ENCODE results near the gene ACSBG1. TPM values are rescaled to one million over a fixed set of nuclear protein-coding genes. Genes with fewer than 3 reads are reported as not detected.

Gene ACSBG1
- polyA plus RNA-seq, 1 donor from 2014 or later = 0.32 TPM

DNA sequence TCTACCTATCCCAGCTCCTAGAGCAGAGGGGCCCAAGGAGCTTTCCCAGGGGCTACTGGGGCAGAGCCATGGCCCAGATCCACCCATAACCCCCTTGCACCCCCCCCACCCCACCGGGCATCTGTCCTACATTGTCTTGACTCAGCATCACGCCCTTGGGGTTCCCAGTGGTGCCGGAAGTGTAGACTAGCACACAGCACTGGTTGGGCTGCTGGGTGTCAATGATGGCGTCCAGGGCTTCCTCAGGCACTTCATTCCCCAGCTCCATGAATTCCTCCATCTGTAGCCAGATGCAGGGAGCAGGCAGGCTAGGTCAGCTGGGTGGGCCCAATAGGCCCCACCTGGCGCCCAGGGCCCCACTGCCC is 52.0 kb downstream of the ACSBG1 start:
- H3K27ac ChIP-seq (ENCODE audit: low read length) = no peak overlapping the region
- H3K9ac ChIP-seq (ENCODE audit: low read length) = no peak overlapping the region
- H3K4me2 ChIP-seq (ENCODE audit: low read length) = no peak overlapping the region
- no peaks in the 10 kb centered on the region for H3K79me2 ChIP-seq (replicated peaks; ENCODE audit: insufficient read depth, low read length)
- TF ChIP-seq MXI1 (conservative IDR thresholded peaks at IDR 0.05; ENCODE audit: poor library complexity, severe bottlenecking) (no peak), RAD21 (conservative IDR thresholded peaks at IDR 0.05) (no peak)
- H3K9me2 ChIP-seq (ENCODE audit: insufficient read depth, low read length) = no peaks in the 10 kb centered on the region
- H3K9me3 ChIP-seq (ENCODE audit: low read length) = no peaks in the 10 kb centered on the region
- H3K27me3 ChIP-seq (ENCODE audit: insufficient read depth, low read depth, low read length) = no peaks in the 10 kb centered on the region
- no peak overlapping the region for H3K4me3 ChIP-seq (ENCODE audit: low read length)
- no peaks in the 10 kb centered on the region for H3F3A ChIP-seq (ENCODE audit: insufficient read depth, low read length, poor library complexity, severe bottlenecking)
- H3K36me3 ChIP-seq (ENCODE audit: insufficient read depth, low read length) = no peaks in the 10 kb centered on the region
- H4K20me1 ChIP-seq (ENCODE audit: insufficient read depth) = no peaks in the 10 kb centered on the region
- H2AFZ ChIP-seq (ENCODE audit: low read depth, low read length) = no peak overlapping the region

- H3K27me3 ChIP-seq (ENCODE audit: insufficient read depth, low read depth, low read length) = no peaks in the 10 kb centered on the region
- no peaks in the 10 kb centered on the region for H3K36me3 ChIP-seq (ENCODE audit: insufficient read depth, low read length)
- no peak overlapping the region for H3K4me2 ChIP-seq (ENCODE audit: low read length)
- no peaks in the 10 kb centered on the region for H4K20me1 ChIP-seq (ENCODE audit: insufficient read depth)
- H3F3A ChIP-seq (ENCODE audit: insufficient read depth, low read length, poor library complexity, severe bottlenecking) = no peaks in the 10 kb centered on the region
- H3K9me3 ChIP-seq (ENCODE audit: low read length) = no peaks in the 10 kb centered on the region
- H3K9ac ChIP-seq (ENCODE audit: low read length) = no peak overlapping the region
- no peaks in the 10 kb centered on the region for H3K79me2 ChIP-seq (replicated peaks; ENCODE audit: insufficient read depth, low read length)
- H2AFZ ChIP-seq (ENCODE audit: low read depth, low read length) = no peak overlapping the region
- no peak overlapping the region for H3K4me3 ChIP-seq (ENCODE audit: low read length)
- no peak overlapping the region for H3K27ac ChIP-seq (ENCODE audit: low read length)
- no peaks in the 10 kb centered on the region for H3K9me2 ChIP-seq (ENCODE audit: insufficient read depth, low read length)
- TF ChIP-seq, protein P1, sequence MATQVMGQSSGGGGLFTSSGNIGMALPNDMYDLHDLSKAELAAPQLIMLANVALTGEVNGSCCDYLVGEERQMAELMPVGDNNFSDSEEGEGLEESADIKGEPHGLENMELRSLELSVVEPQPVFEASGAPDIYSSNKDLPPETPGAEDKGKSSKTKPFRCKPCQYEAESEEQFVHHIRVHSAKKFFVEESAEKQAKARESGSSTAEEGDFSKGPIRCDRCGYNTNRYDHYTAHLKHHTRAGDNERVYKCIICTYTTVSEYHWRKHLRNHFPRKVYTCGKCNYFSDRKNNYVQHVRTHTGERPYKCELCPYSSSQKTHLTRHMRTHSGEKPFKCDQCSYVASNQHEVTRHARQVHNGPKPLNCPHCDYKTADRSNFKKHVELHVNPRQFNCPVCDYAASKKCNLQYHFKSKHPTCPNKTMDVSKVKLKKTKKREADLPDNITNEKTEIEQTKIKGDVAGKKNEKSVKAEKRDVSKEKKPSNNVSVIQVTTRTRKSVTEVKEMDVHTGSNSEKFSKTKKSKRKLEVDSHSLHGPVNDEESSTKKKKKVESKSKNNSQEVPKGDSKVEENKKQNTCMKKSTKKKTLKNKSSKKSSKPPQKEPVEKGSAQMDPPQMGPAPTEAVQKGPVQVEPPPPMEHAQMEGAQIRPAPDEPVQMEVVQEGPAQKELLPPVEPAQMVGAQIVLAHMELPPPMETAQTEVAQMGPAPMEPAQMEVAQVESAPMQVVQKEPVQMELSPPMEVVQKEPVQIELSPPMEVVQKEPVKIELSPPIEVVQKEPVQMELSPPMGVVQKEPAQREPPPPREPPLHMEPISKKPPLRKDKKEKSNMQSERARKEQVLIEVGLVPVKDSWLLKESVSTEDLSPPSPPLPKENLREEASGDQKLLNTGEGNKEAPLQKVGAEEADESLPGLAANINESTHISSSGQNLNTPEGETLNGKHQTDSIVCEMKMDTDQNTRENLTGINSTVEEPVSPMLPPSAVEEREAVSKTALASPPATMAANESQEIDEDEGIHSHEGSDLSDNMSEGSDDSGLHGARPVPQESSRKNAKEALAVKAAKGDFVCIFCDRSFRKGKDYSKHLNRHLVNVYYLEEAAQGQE (IDR thresholded peaks at IDR 0.05; ENCODE audit: borderline replicate concordance) = no peak
Observed at GRCh38 chr15:78179906-78180305, 54.5 kb downstream of the ACSBG1 start.

GRCh38 chr15:78179286-78179840 is 55.0 kb downstream of the ACSBG1 start:
- Histone ChIP-seq H3F3A (ENCODE audit: insufficient read depth, low read length, poor library complexity, severe bottlenecking) (no peaks in the 10 kb centered on the region), H3K4me2 (ENCODE audit: low read length) (no peak overlapping the region), H3K27ac (ENCODE audit: low read length) (no peak overlapping the region), H3K27me3 (ENCODE audit: insufficient read depth, low read depth, low read length) (no peaks in the 10 kb centered on the region), H4K20me1 (ENCODE audit: insufficient read depth) (no peaks in the 10 kb centered on the region), H3K9me2 (ENCODE audit: insufficient read depth, low read length) (no peaks in the 10 kb centered on the region), H3K9me3 (ENCODE audit: low read length) (no peaks in the 10 kb centered on the region), H2AFZ (ENCODE audit: low read depth, low read length) (no peak overlapping the region), H3K79me2 (replicated peaks; ENCODE audit: insufficient read depth, low read length) (no peaks in the 10 kb centered on the region), H3K9ac (ENCODE audit: low read length) (no peak overlapping the region), H3K4me3 (ENCODE audit: low read length) (no peak overlapping the region), H3K36me3 (ENCODE audit: insufficient read depth, low read length) (no peaks in the 10 kb centered on the region)
- no peak for TF ChIP-seq TAF1 (IDR thresholded peaks at IDR 0.05; ENCODE audit: low read depth)
- TF ChIP-seq SMC3 (conservative IDR thresholded peaks at IDR 0.05; ENCODE audit: poor library complexity) = no peak
- TF ChIP-seq EZH2 (IDR thresholded peaks at IDR 0.05; ENCODE audit: borderline replicate concordance, insufficient read depth, low read length, poor library complexity, severe bottlenecking) = no peak
- TF ChIP-seq EP300 (conservative IDR thresholded peaks at IDR 0.05; ENCODE audit: poor library complexity, severe bottlenecking) = no peak
- TF ChIP-seq, protein P1 (IDR thresholded peaks at IDR 0.05; ENCODE audit: borderline replicate concordance) = no peak
- TF ChIP-seq CTCF (IDR thresholded peaks at IDR 0.05; ENCODE audit: poor library complexity, severe bottlenecking) = no peak
- no peak for TF ChIP-seq POLR2AphosphoS5 (IDR thresholded peaks at IDR 0.05)
- TF ChIP-seq RAD21 (conservative IDR thresholded peaks at IDR 0.05) = no peak
- TF ChIP-seq MXI1 (conservative IDR thresholded peaks at IDR 0.05; ENCODE audit: poor library complexity, severe bottlenecking) = no peak
